ENCODE measurements around the gene IFNA17.

DNA sequence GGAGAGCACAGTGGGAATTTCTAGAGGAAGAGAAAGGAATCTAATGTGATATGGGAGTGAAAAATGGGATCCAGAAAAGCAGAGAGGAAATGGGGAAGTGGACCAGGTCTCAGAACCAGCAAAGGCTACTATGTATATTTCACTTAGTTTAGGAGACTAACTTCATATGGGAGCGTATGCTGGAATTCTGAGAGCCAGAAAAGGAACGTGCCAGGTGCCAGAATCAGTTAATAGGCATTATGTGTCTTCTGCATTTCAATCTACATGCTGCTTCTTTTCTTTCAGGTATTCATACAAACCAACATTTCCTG, 40.3 kb upstream of the IFNA17 start:
- TF ChIP-seq, protein P1, sequence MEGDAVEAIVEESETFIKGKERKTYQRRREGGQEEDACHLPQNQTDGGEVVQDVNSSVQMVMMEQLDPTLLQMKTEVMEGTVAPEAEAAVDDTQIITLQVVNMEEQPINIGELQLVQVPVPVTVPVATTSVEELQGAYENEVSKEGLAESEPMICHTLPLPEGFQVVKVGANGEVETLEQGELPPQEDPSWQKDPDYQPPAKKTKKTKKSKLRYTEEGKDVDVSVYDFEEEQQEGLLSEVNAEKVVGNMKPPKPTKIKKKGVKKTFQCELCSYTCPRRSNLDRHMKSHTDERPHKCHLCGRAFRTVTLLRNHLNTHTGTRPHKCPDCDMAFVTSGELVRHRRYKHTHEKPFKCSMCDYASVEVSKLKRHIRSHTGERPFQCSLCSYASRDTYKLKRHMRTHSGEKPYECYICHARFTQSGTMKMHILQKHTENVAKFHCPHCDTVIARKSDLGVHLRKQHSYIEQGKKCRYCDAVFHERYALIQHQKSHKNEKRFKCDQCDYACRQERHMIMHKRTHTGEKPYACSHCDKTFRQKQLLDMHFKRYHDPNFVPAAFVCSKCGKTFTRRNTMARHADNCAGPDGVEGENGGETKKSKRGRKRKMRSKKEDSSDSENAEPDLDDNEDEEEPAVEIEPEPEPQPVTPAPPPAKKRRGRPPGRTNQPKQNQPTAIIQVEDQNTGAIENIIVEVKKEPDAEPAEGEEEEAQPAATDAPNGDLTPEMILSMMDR (IDR thresholded peaks at IDR 0.05 in 2 of 3, conservative IDR thresholded peaks at IDR 0.05 in 1 of 3; ENCODE audit: borderline replicate concordance in 1 of 3, insufficient read depth in 1 of 3, low read depth in 2 of 3, low read length in 2 of 3) = no peak
- no peak for TF ChIP-seq EGR1 (IDR thresholded peaks at IDR 0.05; ENCODE audit: low read depth)
- no peak for TF ChIP-seq EZH2 (IDR thresholded peaks at IDR 0.05)
- TF ChIP-seq POLR2AphosphoS5 (IDR thresholded peaks at IDR 0.05; ENCODE audit: low read depth, low read length) = no peak
- TF ChIP-seq, protein P2, sequence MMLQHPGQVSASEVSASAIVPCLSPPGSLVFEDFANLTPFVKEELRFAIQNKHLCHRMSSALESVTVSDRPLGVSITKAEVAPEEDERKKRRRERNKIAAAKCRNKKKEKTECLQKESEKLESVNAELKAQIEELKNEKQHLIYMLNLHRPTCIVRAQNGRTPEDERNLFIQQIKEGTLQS (IDR thresholded peaks at IDR 0.05) = no peak
- TF ChIP-seq, protein P3, sequence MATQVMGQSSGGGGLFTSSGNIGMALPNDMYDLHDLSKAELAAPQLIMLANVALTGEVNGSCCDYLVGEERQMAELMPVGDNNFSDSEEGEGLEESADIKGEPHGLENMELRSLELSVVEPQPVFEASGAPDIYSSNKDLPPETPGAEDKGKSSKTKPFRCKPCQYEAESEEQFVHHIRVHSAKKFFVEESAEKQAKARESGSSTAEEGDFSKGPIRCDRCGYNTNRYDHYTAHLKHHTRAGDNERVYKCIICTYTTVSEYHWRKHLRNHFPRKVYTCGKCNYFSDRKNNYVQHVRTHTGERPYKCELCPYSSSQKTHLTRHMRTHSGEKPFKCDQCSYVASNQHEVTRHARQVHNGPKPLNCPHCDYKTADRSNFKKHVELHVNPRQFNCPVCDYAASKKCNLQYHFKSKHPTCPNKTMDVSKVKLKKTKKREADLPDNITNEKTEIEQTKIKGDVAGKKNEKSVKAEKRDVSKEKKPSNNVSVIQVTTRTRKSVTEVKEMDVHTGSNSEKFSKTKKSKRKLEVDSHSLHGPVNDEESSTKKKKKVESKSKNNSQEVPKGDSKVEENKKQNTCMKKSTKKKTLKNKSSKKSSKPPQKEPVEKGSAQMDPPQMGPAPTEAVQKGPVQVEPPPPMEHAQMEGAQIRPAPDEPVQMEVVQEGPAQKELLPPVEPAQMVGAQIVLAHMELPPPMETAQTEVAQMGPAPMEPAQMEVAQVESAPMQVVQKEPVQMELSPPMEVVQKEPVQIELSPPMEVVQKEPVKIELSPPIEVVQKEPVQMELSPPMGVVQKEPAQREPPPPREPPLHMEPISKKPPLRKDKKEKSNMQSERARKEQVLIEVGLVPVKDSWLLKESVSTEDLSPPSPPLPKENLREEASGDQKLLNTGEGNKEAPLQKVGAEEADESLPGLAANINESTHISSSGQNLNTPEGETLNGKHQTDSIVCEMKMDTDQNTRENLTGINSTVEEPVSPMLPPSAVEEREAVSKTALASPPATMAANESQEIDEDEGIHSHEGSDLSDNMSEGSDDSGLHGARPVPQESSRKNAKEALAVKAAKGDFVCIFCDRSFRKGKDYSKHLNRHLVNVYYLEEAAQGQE (IDR thresholded peaks at IDR 0.05; ENCODE audit: low read depth) = no peak
- TF ChIP-seq POLR2A (IDR thresholded peaks at IDR 0.05; ENCODE audit: borderline replicate concordance, extremely low read depth, insufficient read depth, insufficient read length) = no peak
- TF ChIP-seq SIN3A (IDR thresholded peaks at IDR 0.05; ENCODE audit: low read depth) = no peak
- no peak for TF ChIP-seq RAD21 (IDR thresholded peaks at IDR 0.05; ENCODE audit: low read depth)
- TF ChIP-seq, protein P4, sequence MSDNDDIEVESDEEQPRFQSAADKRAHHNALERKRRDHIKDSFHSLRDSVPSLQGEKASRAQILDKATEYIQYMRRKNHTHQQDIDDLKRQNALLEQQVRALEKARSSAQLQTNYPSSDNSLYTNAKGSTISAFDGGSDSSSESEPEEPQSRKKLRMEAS (IDR thresholded peaks at IDR 0.05) = no peak
- TF ChIP-seq ZFX (IDR thresholded peaks at IDR 0.05) = no peak
- no peak for TF ChIP-seq SP1 (IDR thresholded peaks at IDR 0.05; ENCODE audit: low read depth)
